OCI-M1 (cell line): ENCODE measurements around the gene TRIO.
"Not testable (repeated sequence)": the region's sequence is repeated elsewhere in the genome, so short reads cannot be mapped to it uniquely, and the experiment has no call there.

ENCODE experiments used
- DNase-seq: peaks from one replicate; lab custom pipeline; 2025; lab: John Stamatoyannopoulos, UW

The TRIO gene

DNA sequence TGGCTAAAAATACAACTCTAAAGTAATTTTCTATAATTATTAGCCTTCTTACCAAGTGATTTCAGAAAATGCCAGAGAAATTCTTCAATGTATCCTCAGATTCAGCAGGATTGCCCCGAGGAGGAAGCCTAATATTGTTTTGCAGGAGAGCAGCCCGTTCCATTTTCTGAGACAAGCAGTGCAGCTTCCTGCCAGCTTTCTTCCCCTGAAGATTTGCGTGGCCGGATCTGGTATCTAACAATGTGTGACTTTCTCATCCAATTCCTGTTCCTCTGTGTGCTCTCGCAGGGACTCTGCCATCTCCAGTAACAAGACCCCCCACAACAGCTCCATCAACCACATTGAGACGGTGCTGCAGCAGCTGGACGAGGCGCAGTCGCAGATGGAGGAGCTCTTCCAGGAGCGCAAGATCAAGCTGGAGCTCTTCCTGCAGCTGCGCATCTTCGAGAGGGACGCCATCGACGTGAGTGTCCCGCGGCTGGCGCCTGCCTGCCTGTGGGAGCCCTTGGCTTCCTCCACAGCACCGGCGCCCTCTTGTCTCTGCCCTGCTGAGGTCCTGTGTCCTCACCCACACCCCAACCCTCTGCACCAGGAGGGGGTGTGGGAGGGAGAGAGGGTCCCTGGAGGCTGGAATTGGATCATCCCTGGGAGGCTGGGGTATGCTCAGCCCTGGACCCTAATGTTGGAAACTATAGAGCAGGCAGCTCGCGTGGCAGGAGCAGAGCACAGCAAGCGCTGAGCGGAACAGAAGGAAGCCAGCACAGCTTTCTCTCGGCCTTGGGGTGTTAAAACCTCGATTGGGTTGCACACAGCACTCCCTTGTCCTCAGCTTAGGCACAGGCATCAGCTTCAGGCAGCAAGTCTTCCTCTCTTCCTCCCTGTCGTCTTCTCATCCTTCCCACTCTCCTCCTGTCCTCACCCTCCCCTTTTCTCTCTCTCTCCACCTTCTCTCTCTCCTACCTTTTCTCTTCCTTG lies 216.2 kb downstream of the TRIO start:
- no peak for DNase-seq

- DNase-seq, result no peak
Observed at GRCh38 chr5:14362491-14362890, 219.3 kb downstream of the TRIO start.

DNA sequence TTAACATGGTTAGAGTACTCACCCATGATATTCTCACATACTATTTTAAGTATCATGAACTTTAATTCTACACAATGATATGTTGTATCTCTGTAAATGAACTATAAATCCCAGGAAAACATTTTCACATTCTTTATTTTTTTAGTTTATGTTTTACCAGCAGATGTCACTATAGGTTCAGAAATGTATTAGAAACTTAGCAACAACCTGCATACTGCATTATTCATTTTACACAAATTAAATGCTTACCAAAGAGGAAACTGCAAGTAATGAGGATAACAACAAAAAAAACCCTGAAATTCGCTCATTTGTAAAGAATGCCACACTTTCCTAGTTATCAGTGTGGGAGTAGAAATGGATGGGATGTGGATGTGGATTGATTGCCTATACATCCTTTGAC lies 221.0 kb downstream of the TRIO start:
- DNase-seq, result peak; percentile 49

DNA sequence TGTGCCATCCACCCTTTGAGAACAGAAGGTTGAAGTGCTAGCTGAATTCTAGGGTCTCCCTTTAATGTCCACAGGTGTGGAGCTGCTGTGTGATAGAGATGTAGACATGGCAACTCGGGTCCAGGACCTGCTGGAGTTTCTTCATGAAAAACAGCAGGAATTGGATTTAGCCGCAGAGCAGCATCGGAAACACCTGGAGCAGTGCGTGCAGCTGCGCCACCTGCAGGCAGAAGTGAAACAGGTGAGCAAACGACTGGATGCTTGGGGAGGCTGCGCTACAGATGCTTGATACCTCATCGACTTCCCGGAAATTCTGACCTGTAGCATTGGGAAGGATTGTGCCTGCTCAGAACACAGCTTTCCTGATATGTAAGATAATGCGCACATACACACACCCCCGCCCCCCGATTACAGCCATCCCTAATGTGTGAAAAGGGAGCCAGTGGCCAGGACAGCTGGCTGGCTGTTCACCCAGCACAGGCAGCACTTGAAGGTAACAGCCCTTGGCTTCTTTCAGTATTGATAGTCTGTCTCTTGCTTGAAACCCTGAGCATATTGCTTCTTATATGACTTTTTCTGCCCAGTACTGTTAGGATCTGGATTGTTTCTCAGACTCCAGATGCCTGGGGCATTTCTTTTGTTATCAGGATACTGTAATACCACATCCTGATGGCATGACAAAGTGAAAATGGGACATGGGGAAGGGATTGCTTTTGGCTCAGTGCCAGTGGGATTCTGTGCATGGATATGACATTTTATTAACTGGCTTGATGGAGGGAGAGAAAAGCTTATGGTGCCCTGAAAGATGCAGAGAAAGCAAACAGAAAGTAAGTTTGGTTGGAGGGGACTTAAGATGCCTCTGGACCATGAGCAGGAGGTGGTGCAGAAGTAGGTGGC lies 221.7 kb downstream of the TRIO start:
- DNase-seq, result no peak

GRCh38 chr5:14365831-14366430 lies 222.8 kb downstream of the TRIO start:
- DNase-seq, result no peak

DNA sequence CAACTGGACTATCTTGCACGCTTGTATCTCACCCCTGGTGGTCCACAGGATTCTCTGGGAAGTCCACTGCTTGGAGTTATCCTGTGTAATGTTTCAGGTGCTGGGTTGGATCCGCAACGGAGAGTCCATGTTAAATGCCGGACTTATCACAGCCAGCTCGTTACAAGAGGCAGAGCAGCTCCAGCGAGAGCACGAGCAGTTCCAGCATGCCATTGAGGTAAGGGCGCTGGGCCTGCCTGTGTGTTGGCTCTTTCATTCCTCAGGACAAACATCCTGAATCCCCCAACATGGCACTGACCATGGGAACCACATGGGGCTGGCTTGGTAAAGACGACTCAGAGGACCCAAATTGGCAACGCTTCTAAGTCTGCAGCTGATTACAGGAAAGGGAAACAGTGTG lies 223.6 kb downstream of the TRIO start:
- no peak for DNase-seq

DNA sequence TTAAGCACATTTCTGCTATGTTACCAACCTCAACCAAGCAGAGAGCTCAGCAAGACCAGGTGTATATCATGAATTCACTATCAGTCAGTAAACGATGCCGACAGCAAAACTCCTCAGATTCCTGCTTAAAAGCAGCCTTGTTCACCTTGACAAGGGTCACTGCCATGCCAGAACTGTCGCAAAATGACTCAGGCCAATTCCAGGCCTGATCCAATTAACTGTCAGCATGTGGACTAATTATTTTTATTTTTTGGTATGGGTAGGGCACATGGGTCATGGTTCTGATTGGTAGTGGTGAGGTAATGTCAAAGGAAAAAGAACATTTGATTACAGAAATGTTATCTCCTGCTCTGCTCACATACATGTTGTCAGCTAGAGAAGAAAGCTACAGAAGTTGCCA lies 224.2 kb downstream of the TRIO start:
- no peak for DNase-seq

- no peak for DNase-seq
Observed at GRCh38 chr5:14369780-14370179, 226.6 kb downstream of the TRIO start.

- DNase-seq, result no peak
Observed at GRCh38 chr5:14370386-14370785, 227.2 kb downstream of the TRIO start.

DNA sequence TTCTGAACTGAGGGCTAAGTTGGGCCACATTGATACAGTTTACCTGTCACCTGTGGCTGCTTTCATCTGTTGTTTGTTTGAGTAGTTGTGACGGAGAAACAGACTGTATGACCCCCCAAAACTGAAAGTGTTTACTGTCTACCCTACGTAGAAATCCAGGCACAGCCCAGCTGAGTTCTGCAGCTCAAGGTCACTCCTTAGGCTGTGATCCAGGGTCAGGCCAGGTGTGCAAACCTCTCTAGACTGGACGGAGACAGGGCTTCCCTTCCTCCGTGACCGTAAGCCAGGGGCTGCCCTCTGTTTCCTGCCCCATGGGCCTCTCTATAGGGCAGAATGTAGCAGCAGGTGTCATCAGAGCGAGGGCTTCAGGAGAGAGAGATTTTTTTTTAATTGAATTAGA lies 230.5 kb downstream of the TRIO start:
- DNase-seq, result no peak

DNA sequence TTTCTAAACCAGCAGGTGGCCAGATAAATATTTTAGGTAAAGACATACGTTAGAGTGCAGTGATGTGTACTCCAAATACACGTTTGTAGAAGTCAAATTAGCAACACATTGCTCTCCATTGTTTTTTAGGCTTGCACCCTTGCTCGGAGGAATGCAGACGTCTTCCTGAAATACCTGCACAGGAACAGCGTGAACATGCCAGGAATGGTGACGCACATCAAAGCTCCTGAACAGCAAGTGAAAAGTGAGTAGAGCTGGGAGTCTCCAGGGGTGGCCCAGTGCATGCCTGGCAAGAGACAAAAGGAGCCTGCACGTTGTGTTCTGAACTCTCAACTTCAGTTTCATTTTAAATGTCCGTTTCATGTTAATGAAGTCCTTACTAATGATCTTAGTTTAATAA lies 231.0 kb downstream of the TRIO start:
- no peak for DNase-seq

- no peak for DNase-seq
Observed at GRCh38 chr5:14376789-14377188, 233.6 kb downstream of the TRIO start.

DNA sequence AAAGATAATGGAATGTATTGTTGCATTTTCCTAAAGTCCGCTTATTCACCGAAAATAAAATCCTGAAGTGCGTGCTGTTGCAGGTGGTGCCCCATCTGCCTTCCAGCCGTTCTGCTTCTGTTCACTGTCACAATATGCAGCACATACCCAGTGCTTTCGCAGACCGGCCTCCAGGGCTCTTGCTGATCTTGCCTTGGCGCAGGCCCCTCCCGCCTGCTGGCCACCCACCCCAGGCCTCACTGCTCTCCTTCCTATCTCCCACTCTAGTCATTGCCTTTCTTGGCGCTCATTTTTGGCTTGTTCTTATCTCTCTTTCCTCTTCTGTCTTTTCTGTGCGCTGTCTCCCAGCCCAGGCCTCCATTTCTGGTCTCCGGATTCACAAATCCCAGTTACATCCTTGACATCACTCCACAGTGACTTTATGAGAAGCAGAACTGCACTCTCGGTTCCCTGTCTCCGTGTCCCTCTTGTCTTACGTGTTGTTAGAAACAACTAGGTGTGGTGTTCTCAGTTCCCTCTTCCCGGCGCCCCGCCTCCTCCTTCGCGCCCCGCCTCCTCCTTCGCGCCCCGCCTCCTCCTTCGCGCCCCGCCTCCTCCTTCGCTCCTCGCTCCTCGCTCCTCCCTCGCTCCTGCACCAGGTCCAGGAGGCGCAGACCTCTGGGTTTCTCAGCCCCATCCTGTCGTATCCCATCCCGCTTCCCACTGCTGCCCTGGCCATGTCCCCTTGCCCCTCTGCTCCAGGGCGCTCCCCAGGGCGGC lies 236.8 kb downstream of the TRIO start:
- no peak for DNase-seq

DNA sequence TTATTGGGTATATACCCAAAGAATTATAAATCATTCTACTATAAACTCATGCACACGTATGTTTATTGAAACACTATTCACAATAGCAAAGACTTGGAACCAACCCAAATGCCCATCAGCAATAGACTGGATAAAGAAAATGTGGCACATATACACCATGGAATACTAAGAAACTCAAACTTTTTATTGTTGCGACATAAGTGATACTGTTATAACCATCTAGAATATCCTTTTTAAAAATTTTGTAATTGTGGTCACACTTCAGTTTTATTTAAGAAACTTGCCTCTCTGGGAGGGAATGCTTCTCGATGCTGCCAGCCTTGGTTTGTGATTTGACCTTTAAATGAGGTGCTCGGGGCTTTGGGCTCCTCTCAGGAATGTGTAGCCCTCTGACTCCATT lies 237.6 kb downstream of the TRIO start:
- no peak for DNase-seq

GRCh38 chr5:14382640-14383039 lies 239.5 kb downstream of the TRIO start:
- no peak for DNase-seq

- DNase-seq, result no peak
Observed at GRCh38 chr5:14383923-14384322, 240.8 kb downstream of the TRIO start.

- DNase-seq, result no peak
Observed at GRCh38 chr5:14385019-14385418, 241.9 kb downstream of the TRIO start.

DNA sequence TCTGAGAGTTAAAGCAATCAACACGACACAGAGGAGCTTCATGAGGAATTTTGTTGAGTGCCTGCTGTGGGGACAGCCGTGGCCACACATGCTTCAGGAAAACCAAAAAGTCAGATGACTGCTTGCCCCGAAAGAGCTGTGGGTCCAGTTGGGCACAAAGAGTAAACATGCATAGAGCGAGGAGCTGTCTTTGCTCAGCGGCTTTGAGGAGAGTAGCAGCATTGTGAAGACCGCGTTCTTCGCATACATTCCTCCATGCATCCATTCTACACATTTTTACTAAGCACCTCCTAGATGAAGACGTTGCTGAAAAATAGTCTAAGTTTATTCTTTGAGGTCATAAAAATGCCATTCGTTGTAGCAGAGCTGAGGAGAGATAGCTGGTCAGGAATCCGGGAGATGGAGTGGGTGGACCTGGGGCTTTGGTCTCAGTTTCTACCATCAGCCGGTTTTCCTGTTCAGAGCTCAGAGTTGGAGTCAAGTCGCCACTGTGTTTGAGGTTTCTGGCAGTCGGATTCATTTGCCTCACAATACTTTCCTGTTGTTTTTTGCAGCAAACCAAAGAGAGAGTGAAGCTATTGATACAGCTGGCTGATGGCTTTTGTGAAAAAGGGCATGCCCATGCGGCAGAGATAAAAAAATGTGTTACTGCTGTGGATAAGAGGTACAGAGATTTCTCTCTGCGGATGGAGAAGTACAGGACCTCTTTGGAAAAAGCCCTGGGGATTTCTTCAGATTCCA lies 243.9 kb downstream of the TRIO start:
- DNase-seq, result no peak

DNA sequence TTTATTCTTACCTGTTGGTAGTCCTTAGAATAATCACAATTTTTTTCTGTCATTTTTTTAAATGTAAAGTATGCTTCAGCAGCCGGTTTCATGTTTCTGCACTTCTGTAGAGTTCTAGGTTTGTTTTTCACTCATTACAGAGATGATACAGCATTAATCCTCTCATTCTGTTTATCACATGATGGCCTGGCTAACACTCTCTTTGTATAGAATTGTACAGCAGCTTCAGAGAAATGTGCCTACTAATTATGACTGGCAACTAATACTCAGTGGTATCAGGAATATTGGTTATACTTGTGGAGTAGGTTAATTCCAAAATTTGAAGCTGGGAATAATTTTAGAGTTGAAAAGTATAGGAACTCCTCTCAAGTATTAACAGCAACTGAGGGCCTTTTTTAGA lies 245.6 kb downstream of the TRIO start:
- no peak for DNase-seq

DNA sequence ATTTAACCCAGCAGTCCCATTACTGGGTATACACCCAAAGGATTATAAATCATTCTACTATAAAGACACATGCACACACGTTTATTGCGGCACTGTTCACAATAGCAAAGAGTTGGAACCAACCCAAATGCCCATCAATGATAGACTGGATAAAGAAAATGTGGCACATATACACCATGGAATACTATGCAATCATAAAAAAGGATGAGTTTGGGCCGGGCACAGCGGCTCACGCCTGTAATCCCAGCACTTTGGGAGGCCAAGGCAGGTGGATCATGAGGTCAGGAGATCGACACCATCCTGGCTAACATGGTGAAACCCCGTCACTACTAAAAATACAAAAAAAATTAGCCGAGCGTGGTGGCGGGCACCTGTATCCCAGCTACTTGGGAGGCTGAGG lies 249.4 kb downstream of the TRIO start:
- not testable (repeated sequence) for DNase-seq

DNA sequence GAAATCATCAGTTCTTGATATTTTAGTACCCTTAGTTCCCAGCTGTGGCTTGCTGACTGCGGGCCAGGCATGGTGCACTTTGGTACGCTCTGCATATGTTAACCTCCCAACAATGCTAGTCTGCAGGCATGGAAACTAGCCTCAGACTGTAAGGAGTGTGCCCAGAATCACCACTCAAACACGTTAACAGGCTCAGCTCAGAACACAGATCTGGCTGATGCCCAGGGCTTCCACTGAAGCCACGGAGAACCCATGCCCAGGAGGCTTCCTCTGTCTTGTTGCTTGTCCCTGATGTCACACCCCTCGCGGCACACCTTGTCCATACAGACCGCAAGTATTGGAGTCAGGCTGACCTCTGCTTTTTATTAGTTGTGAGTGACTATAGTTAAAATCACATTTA lies 251.2 kb downstream of the TRIO start:
- DNase-seq, result no peak
